Activated CD4-positive, alpha-beta T cell treated with anti-CD3 and anti-CD28 coated beads, Interleukin-2, amount 10 ng/mL, durations not matched to agents 7 days and 5 days (primary cell): ENCODE data around the gene ACIN1. TPM values are rescaled to one million over a fixed set of nuclear protein-coding genes. Genes with fewer than 3 reads are reported as not detected.

Experiments
- CTCF ChIA-PET: fragments of 350-600 bp; sonication (Branson Sonifier 250); formaldehyde crosslinking; loops from one replicate; lab custom pipeline; 2021; ENCODE audit warnings: antibody characterized with exemption; lab: Charles Lee
- POLR2A ChIA-PET: fragments of 350-600 bp; sonication (Branson Sonifier 250); formaldehyde crosslinking; loops from one replicate; lab custom pipeline; 2021; ENCODE audit warnings: antibody characterized with exemption; lab: Charles Lee
- DNase-seq: peaks from one replicate; pipeline ENCODE4 v3.0.0-alpha.2; 2020
- H3K27ac Mint-ChIP-seq: one replicate; pipeline ENCODE4 v1.8.0; 2021; ENCODE audit warnings: mild to moderate bottlenecking, moderate library complexity, mixed read lengths
- H3K27me3 Mint-ChIP-seq: one replicate; pipeline ENCODE4 v1.8.0; 2021; ENCODE audit warnings: mixed read lengths
- H3K36me3 Mint-ChIP-seq: one replicate; pipeline ENCODE4 v1.8.0; 2021; ENCODE audit warnings: low read depth, mixed read lengths
- H3K4me1 Mint-ChIP-seq: one replicate; pipeline ENCODE4 v1.8.0; 2021; ENCODE audit warnings: mixed read lengths
- H3K4me3 Mint-ChIP-seq: one replicate; pipeline ENCODE4 v1.8.0; 2021; ENCODE audit warnings: mild to moderate bottlenecking, moderate library complexity, mixed read lengths
- H3K9me3 Mint-ChIP-seq: one replicate; pipeline ENCODE4 v1.8.0; 2021; ENCODE audit warnings: mixed read lengths
- total RNA-seq, 2 experiments: library from RNA; stranded (reverse); gene quantifications; one replicate each; pipeline ENCODE4 v1.2.3, GENCODE V29; 2021

Gene ACIN1
- total RNA-seq, 2 experiments from 2014 or later: 202 to 221 TPM

GRCh38 chr14:23101986-23102625, 7.2 kb upstream of the ACIN1 start:
- H3K27me3 Mint-ChIP-seq: no peaks in the 10 kb centered on the region
- H3K36me3 Mint-ChIP-seq: peaks cover 18% of the 10 kb centered on the region
- no peak overlapping the region for H3K4me3 Mint-ChIP-seq
- H3K4me1 Mint-ChIP-seq: peaks cover 10% of the 10 kb centered on the region
- no peaks in the 10 kb centered on the region for H3K9me3 Mint-ChIP-seq
- CTCF ChIA-PET: interaction anchor here (1.3 to 3.2 kb wide), 2 partner anchors 15 to 19 kb away, joined by 3 to 12 read pairs; no protein-coding TSS in a partner anchor
- DNase-seq: no peak
- no peak overlapping the region for H3K27ac Mint-ChIP-seq
- POLR2A ChIA-PET: no interaction called here

- no peak overlapping the region for H3K27ac Mint-ChIP-seq
- no peaks in the 10 kb centered on the region for H3K9me3 Mint-ChIP-seq
- H3K4me1 Mint-ChIP-seq: peaks cover 17% of the 10 kb centered on the region
- POLR2A ChIA-PET: no interaction called here
- no peaks in the 10 kb centered on the region for H3K27me3 Mint-ChIP-seq
- H3K4me3 Mint-ChIP-seq: no peak overlapping the region
- peaks cover 23% of the 10 kb centered on the region for H3K36me3 Mint-ChIP-seq
- no peak for DNase-seq
- CTCF ChIA-PET: interaction anchor here (1.2 to 3.2 kb wide), 2 partner anchors 9 to 19 kb away, joined by 6 to 12 read pairs; no protein-coding TSS in a partner anchor
Observed at GRCh38 chr14:23101213-23101970, 6.5 kb upstream of the ACIN1 start.

GRCh38 chr14:23099212-23099861, 4.4 kb upstream of the ACIN1 start:
- H3K27ac Mint-ChIP-seq: no peak overlapping the region
- ChIA-PET POLR2A (interaction anchor here (0.7 kb wide), 1 partner anchor 83 kb away, joined by 3 read pairs; no protein-coding TSS in a partner anchor), CTCF (interaction anchor here (0.6 to 3.9 kb wide), 3 partner anchors 21 to 99 kb away, joined by 3 to 15 read pairs (median 3); no protein-coding TSS in a partner anchor)
- H3K4me3 Mint-ChIP-seq: no peak overlapping the region
- H3K4me1 Mint-ChIP-seq: peaks cover 17% of the 10 kb centered on the region
- DNase-seq: no peak
- H3K27me3 Mint-ChIP-seq: no peaks in the 10 kb centered on the region
- H3K36me3 Mint-ChIP-seq: peaks cover 23% of the 10 kb centered on the region
- no peaks in the 10 kb centered on the region for H3K9me3 Mint-ChIP-seq

GRCh38 chr14:23097786-23098185, 2.9 kb upstream of the ACIN1 start:
- Mint-ChIP-seq H3K36me3 (peaks cover 28% of the 10 kb centered on the region), H3K4me1 (peaks cover 27% of the 10 kb centered on the region), H3K9me3 (no peaks in the 10 kb centered on the region), H3K27ac (no peak overlapping the region), H3K4me3 (no peak overlapping the region), H3K27me3 (no peaks in the 10 kb centered on the region)
- POLR2A ChIA-PET: no interaction called here
- CTCF ChIA-PET: interaction anchor here (1.1 to 3.9 kb wide), 3 partner anchors 23 to 39 kb away, joined by 4 to 15 read pairs (median 4); no protein-coding TSS in a partner anchor
- no peak for DNase-seq

- DNase-seq: peak; percentile 100
- peaks cover 34% of the 10 kb centered on the region for H3K4me1 Mint-ChIP-seq
- no peaks in the 10 kb centered on the region for H3K27me3 Mint-ChIP-seq
- ChIA-PET CTCF (interaction anchor here (0.6 to 2.8 kb wide), 10 partner anchors 8 to 445 kb away, joined by 3 to 19 read pairs (median 6); partner anchors contain the start of gene CDH24), POLR2A (interaction anchor here (0.8 to 1.4 kb wide), 7 partner anchors 24 to 506 kb away, joined by 3 to 12 read pairs (median 6); partner anchors contain the start of genes CEBPE and PABPN1)
- no peak within 1 kb of the TSS for H3K4me3 Mint-ChIP-seq
- peaks cover 41% of the 10 kb centered on the region for H3K36me3 Mint-ChIP-seq
- no peaks in the 10 kb centered on the region for H3K9me3 Mint-ChIP-seq
- H3K27ac Mint-ChIP-seq: no peak within 1 kb of the TSS
Observed at GRCh38 chr14:23095196-23096108, 516 bp upstream of the ACIN1 start, which contains the start of gene C14orf119. Gene C14orf119, plus strand, starts transcription at chr14:23095505. Its CDS starts 2,154 bp downstream, at chr14:23097659.

GRCh38 chr14:23093991-23094665, 808 bp downstream of the ACIN1 start:
- POLR2A ChIA-PET: interaction anchor here (0.5 to 1.4 kb wide), 7 partner anchors 17 to 501 kb away, joined by 3 to 12 read pairs (median 3); partner anchors contain the start of gene CEBPE
- H3K4me1 Mint-ChIP-seq: peaks cover 39% of the 10 kb centered on the region
- H3K27me3 Mint-ChIP-seq: no peaks in the 10 kb centered on the region
- H3K36me3 Mint-ChIP-seq: peaks cover 52% of the 10 kb centered on the region
- no peak overlapping the region for H3K4me3 Mint-ChIP-seq
- CTCF ChIA-PET: interaction anchor here (0.6 to 2.8 kb wide), 9 partner anchors 9 to 107 kb away, joined by 3 to 19 read pairs (median 8); partner anchors contain the start of gene CDH24
- no peaks in the 10 kb centered on the region for H3K9me3 Mint-ChIP-seq
- H3K27ac Mint-ChIP-seq: no peak overlapping the region
- no peak for DNase-seq

GRCh38 chr14:23093526-23093925, 1.4 kb downstream of the ACIN1 start:
- H3K27me3 Mint-ChIP-seq: no peaks in the 10 kb centered on the region
- no peak overlapping the region for H3K4me3 Mint-ChIP-seq
- DNase-seq: no peak
- POLR2A ChIA-PET: no interaction called here
- H3K36me3 Mint-ChIP-seq: peaks cover 50% of the 10 kb centered on the region
- H3K4me1 Mint-ChIP-seq: peaks cover 39% of the 10 kb centered on the region
- H3K27ac Mint-ChIP-seq: no peak overlapping the region
- H3K9me3 Mint-ChIP-seq: no peaks in the 10 kb centered on the region
- CTCF ChIA-PET: interaction anchor here (2.3 to 2.8 kb wide), 3 partner anchors 16 to 35 kb away, joined by 11 to 19 read pairs (median 16); partner anchors contain the start of gene CDH24

GRCh38 chr14:23093104-23093503, 1.8 kb downstream of the ACIN1 start:
- H3K36me3 Mint-ChIP-seq: peaks cover 50% of the 10 kb centered on the region
- H3K4me1 Mint-ChIP-seq: peaks cover 39% of the 10 kb centered on the region
- ChIA-PET CTCF (interaction anchor here (1.8 to 4.1 kb wide), 2 partner anchors 16 to 25 kb away, joined by 5 to 21 read pairs; no protein-coding TSS in a partner anchor), POLR2A (no interaction called here)
- H3K27me3 Mint-ChIP-seq: no peaks in the 10 kb centered on the region
- no peaks in the 10 kb centered on the region for H3K9me3 Mint-ChIP-seq
- no peak for DNase-seq
- peak overlapping the region; percentile 61 for H3K27ac Mint-ChIP-seq
- no peak overlapping the region for H3K4me3 Mint-ChIP-seq

- ChIA-PET CTCF (interaction anchor here (0.5 to 4.1 kb wide), 8 partner anchors 14 to 396 kb away, joined by 3 to 21 read pairs (median 4); no protein-coding TSS in a partner anchor), POLR2A (no interaction called here)
- Mint-ChIP-seq H3K4me3 (no peak overlapping the region), H3K9me3 (no peaks in the 10 kb centered on the region), H3K36me3 (peaks cover 48% of the 10 kb centered on the region), H3K27ac (no peak overlapping the region), H3K4me1 (peaks cover 30% of the 10 kb centered on the region), H3K27me3 (no peaks in the 10 kb centered on the region)
- DNase-seq: no peak
Observed at GRCh38 chr14:23091294-23092225, 3.4 kb downstream of the ACIN1 start.

- ChIA-PET POLR2A (no interaction called here), CTCF (interaction anchor here (1.4 to 4.1 kb wide), 3 partner anchors 13 to 32 kb away, joined by 5 to 21 read pairs (median 19); no protein-coding TSS in a partner anchor)
- Mint-ChIP-seq H3K4me1 (peaks cover 26% of the 10 kb centered on the region), H3K36me3 (peaks cover 58% of the 10 kb centered on the region), H3K27me3 (no peaks in the 10 kb centered on the region), H3K27ac (no peak overlapping the region), H3K9me3 (no peaks in the 10 kb centered on the region), H3K4me3 (no peak overlapping the region)
- no peak for DNase-seq
Observed at GRCh38 chr14:23090254-23090636, 4.7 kb downstream of the ACIN1 start.
